RCC 7860 (cell line): ENCODE data around the gene NAP1L1.

Experiments
- DNase-seq: peaks from one replicate; pipeline ENCODE4 v3.0.0-alpha.2; 2015; ENCODE audit warnings: low spot score
- FAIRE-seq: peaks from 2 replicates; lab custom pipeline; 2012; peaks lifted over from hg19 to GRCh38; lab: Jason Lieb, UNC

NAP1L1 gene

DNA sequence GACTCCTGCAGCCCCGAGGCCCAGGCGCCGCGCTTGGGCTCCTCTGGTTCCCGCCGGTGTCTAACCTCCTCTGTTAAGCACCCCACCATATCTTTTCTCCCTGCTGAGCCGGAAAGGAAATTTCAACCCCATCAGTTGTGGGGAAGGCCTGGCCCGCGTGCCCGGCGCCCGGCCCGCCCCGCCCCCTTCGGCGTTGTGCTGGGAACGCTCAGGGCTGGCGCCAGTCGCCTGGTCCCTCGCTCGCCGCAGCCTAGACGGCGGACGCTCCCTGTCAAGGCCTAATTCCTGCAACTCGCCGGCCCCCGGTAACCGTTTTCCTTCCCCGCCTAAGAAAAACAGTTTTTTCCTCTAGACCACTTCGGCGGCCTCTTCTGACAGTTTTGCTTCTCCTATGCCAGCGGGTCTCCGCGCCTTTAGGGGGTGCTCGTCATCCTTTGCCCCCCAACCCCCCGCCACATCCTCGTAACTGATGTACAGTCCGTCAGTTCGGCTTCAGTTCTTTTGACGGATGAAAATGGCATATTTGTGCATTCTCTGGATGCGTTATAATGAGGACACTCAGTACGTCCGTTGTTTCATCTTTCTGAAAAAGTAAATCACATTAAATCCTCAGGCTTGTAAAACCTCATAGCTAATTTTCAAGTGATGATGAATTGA, 506 bp upstream of the NAP1L1 start:
- FAIRE-seq (no peak), DNase-seq (no peak)

DNA sequence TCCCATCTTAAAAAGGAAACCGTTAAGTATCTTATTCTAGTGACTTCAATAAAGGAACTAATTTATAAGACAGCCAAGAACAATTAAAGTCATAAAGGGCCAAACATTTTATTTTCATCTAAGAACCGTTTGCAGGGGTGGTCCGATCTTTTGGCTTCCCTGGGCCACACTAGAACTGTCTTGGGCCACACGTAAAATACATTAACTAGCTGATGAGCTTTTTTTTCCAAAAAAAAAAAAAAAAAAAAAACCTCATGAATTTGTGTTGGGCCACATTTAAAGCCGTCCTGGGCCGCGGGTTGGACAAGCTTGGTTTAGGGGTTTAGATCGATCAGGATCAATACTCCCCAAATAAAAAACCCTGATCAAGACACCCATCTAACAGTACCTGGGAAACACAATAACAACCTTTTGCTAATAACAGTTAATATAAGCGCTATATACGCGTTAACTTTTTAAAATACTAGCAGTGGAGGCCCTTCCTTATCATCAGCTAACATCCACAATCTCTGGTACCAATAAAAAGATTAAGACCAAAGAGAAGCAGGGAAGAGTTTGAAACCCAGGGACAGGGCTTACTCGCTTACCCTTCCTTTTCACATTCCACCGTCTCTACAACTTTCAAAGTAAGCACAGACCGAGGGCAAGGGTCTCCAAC, 1.1 kb downstream of the NAP1L1 start:
- no peak for DNase-seq
- no peak for FAIRE-seq

DNA sequence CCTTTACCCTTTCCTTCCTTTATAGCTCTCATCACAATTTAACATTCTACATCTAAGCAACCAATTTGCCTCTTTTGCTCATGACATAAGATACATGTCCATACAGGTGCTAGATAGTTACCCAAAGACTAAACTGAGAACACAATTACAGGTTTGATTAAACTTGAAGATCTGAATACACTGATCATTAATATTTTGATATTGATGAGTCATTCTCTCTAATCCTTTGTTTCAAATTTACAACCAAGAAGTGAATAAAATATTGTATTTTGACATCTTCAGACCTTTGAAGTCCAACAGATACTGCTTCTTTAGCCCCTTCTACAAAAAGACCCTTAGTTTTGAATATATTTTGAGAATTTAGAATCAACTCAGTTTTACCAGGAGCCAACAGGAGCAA, 2.6 kb downstream of the NAP1L1 start:
- DNase-seq (no peak), FAIRE-seq (no peak)

DNA sequence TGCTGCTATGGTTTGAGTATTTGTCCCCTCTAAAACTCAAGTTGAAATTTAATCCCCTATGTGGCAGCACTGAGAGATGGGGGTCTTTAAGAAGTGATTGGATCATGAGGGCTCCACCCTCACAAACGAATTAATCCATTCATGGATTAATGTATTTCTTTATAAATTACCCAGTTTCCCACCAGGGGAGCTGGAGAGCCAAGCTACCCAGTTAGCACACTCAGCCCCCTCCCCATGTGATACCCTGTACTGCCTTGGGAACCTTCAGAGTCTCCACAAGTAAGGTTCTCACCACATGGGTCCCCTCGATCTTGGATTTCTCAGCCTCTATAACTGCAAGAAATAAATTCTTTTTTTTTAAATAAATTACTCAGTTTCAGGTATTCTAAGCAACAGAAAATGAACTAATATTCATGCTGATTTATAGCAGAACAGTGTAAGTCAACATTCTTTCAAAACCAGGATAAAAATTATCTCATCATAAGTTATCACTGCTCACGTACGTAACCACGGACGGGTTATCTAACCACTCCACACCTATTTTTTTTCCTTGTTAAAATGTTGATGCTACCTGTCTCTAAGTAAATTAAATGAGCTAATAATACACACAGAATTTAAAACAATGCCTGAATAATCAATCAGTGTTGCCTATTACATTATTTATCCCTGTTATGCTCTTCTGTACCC, 3.6 kb downstream of the NAP1L1 start:
- FAIRE-seq (no peak), DNase-seq (no peak)

DNA sequence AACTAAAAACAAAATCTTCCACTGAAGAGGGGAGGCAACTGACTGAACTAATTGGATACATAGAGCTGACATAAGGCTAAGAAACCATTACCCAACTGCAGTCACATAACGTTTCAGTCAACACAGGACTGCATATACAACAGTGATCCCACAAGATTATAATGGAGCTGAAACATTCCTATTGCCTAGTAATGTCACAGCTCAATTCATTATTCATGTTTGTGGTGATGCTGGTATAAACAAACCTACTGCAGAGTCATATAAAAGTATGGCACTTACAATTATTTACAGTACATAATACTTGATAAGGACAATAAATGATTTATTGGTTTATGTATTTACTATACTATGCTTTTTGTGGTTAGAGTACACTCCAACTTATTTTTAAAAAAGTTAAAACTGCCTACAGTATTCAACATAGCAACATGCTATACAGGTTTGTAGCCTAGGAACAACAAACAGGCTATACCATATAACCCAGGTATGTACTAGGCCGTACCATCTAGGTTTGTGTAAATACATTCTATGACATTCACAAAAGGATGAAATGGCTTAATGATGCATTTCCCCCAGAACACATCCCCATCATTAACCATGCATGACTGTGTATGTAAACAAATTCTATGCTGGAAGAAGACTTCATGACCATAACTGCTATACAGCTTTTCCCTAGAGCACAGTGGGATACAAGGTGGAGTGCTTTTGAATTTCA, 4.3 kb downstream of the NAP1L1 start:
- DNase-seq (no peak), FAIRE-seq (no peak)

DNA sequence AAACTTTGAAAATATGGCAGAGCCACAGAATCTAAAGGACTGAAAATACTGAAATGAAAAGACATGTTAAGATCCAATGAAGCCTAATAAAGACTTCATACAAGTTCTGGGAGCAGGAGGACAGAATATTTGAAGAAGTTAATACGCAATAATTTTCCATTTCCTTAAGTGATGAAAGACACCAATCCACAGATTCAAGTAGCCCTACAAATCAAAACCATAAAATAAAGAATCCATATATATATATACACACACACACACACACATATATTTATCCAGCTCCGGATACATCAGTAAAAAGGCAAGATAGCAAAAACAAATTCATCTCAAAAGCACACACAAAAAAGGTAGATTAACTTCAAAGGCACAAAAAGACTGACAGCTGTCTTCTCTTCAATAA, 5.7 kb downstream of the NAP1L1 start:
- FAIRE-seq (no peak), DNase-seq (no peak)

DNA sequence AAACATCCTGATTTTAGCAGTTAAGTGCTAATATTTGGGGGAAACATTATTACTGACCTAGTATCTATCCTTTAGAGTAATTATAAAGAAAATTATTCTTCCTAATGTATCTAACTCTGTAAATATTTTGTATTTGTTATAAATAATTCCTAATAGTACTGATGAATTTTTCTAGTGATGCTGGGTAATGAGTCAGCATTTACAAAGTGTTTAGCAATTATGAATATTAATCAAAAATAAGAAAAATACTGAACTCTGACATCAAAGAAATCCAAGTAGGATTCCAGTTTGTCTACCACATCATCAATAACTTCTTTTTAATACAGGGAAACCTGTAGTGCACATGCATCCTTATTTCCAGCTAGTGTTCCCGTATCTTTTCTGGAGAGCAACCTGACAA, 9.0 kb downstream of the NAP1L1 start:
- FAIRE-seq (no peak), DNase-seq (no peak)

DNA sequence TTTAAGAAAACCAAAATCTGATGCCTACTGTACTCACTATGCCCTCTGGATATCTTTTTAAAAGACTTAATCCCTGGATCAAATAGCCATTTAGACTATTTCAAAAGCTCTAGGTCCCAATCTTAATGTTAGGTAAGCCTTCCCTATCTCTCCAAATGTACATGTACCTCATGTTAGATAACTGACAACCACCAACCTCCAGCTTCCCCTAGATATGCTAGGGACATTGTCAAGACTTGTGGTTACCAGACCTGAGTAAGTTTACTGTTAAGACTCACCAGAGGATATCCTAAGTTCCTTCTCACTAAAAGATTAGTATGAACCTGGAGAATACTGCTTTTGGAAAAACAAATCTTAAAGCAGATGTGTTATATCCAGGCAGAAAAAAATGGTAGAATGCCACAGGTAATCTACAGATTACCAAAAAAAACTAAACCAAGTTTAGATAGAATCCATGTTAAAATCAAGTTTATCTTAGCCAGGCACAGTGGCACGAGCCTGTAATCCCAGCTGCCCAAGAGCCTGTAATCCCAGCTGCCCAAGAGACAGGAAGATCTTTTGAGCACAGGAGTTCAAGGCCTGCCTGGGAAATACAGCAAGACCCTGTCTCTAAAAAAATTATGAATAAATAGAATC, 9.7 kb downstream of the NAP1L1 start:
- DNase-seq (no peak), FAIRE-seq (no peak)

DNA sequence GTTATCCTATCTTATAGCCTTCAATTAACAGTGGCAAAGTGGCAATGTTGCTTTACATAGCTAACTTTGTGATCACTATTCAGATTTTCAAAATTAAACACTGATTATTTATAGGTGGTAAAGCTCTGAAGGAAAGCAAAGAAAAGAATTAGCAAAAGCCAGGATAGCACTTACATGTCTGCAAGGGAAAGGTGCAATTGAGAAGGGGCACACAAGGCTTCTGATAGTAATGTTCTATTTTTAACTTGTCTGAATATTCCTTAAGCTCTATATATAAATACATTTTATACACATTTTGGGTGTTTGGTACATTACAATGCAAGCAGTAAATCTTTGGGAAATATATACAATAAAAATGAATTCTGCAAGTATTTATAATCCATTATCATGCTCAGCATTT, 10.9 kb downstream of the NAP1L1 start:
- no peak for FAIRE-seq

DNA sequence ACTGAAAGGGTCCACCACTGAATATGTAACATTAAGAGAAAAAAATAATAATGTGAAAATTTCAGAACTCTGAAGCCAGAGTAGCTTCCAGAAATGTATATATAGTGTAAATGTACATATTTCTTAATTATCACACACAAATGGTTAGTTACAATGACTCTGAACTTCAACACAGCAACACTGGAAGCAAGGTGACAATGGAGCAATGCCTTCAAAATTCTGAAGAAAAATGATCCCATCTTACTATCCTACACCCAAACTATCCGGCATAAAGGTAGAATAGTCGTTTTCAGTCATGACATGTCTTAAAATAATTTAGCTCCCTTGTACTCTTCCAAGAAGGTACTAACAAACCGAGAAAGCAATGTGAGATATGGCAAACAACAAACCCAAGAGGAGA, 11.9 kb downstream of the NAP1L1 start:
- no peak for DNase-seq
- no peak for FAIRE-seq

More for the DNA sequence above, 10.9 kb downstream of the NAP1L1 start:
- no peak for DNase-seq

DNA sequence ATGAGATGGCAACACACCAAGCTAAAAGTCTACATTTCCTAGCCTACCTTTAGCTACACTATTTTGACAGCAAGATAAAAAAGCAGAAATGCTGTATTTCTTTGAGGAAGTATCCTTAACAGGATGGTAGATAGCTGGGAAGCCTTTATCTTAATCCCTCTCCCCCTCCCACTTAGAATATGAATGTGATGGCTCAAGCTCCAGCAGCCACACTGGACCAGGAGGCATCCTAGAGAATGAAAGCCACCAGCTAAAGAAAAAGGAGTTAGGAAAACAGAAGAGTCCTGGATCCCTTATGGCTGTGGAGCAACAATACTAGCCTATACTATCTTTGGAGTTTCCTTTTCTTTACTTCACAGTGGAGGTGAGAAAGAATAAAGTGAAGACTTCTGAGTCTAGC, 15.1 kb downstream of the NAP1L1 start:
- no peak for FAIRE-seq
- no peak for DNase-seq

DNA sequence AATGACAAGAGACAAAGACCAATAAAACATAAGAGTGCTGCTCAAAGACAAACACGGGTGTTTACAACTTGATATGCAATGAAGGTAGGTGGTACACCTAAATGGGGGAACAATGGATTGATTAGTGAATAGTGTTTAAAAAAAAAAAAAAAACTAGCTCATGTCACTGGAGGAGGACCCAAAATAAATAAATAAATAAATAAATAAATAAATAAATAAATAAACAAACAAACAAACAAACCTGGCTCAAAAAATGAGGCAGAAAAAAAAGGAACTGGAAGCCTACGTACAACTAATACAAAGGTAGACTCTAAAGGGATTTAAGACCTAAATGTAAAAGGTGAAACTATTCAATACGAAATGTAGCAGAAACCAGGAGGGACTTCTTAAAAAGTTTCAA, 18.6 kb downstream of the NAP1L1 start:
- no peak for DNase-seq
- FAIRE-seq: no peak

DNA sequence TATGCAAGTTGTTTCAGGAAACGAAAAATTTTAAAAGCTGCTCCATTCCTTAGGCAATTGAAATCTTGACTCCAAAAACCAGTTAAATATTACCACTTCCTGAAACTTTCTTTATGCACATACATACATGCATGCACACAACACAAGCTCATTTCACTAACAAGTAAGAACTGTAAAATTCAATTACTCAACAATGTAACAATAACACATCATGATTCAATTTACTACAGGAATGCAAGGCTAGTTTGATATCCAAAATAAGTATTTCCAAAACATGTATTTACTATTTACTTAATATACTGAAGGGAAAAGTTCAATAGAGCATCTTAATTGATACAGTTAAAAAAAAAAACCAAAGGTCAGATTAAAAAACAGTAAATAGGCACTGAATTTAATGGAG, 19.6 kb downstream of the NAP1L1 start:
- DNase-seq (no peak), FAIRE-seq (no peak)

DNA sequence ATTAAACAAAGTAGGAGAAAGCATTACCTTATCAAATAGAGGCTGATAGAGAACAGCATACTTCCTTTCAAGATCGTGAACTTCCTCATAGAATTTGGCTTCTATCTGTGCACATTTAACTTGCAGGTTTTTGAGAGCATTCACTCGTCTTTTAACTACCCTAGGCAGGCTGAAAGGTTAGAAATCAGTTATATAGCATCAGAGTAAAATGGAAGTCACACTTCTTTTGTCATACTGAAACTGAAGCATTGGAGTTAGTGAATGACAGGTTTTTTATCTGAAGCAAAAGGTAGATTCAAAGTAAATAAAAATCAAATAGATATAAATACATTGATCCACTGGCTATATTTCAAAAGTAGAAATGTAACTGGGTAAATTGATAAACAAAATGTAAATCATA, 24.4 kb downstream of the NAP1L1 start:
- no peak for FAIRE-seq

DNA sequence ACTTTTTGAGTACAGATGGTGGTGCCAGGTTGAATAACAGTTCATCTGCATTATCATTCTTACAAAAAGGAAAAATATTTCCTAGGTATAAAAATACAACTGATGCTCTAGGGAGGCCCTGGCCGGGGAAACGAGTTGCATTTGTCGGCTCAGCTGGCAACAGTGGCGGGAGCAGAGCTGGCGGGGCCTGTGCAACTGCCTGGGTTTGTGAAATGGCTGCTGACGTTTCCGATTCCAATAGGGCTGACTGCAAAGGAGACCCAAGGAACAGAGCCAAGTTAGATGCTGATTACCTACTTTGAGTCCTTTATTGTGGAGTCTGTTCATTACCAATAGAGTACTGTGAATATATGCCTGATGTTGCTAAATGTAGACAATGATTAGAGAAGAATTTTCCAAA, 27.2 kb downstream of the NAP1L1 start:
- no peak for DNase-seq
- FAIRE-seq: no peak

More for the DNA sequence above, 24.4 kb downstream of the NAP1L1 start:
- DNase-seq: no peak

DNA sequence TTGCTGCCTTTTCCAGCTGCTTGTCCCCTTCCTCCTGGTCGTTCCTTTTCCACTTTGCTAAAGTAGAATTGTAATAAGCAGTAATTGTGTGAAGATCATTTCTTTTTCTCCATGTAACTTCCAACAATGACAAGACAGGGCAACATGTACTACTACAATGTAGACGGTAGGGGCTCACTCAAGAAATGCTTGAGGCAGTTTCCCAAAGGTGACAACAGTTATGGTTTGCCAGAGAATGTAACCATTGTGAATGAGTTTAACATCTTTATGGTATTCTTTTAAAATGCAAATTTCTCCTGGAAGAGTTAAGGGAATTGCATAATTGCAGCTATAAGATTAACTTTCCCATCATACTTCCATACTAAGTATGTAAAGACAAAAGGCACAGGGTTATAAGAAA, 29.1 kb downstream of the NAP1L1 start:
- no peak for DNase-seq
- no peak for FAIRE-seq

DNA sequence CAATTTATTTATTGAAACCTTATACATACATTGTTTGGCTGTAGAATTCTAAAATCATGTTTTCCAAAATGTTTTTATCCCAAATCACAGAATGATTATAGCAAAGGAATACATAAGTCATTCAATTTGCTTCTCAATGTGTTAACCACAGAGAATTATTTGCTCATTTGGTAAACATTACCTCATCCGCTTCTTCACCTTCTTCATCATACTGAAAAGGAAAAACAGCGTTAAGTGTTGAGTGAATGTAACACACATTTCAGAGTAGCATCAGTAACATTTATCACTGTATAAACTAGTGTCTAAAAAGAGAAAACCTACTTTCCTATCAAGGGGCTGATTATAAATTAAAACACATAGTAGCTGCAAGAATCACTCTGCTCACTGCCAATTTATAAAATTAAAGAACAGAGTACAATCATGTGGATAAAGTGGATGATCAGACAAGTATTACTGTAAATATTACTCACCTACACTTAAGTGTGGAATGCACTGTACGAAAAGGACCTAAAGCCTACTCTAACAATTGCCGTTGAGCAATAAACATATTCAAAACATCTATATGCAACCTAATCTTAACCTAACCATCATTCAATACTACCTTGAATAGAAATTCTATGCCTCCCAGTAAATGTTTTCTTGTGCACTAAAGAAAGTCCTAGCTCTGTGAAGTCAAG, 34.8 kb downstream of the NAP1L1 start:
- no peak for DNase-seq
- no peak for FAIRE-seq

DNA sequence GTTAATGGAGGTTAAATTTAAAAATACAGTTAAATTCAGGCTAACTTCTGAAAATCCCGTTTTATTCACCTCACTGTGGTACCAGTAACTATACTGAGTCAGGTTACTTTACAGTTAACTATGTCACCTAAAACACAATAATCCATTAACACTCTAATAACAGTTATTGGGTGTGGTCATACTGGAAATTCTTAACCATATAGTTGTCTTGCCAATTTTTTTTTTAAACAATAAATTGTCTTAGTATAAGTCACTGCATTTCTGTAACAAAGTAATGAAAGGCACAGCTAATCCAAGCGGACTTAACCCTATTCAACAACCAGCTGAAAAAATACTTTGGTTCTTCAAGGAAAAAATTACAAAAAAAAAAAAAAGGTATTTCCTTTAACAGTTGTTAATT, 36.7 kb downstream of the NAP1L1 start:
- FAIRE-seq (no peak), DNase-seq (no peak)

DNA sequence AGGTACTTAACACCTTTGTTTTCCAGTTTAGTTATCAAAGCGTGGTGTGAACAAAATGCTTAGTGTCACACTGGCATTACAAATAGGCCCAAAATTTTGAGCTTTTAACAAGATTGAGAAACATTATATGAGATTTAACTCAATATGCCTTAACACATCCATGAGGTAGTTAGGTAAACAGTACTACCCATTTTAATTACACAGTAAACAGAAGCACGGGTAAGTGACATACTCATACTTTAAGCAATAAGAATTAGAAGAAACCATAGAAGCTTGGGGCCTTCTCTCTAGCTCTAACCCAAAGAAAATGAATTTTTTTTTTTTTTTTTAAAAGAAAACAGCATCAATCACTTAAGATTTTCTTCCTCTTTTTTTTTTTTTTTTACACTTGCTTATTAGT, 37.4 kb downstream of the NAP1L1 start:
- DNase-seq (no peak), FAIRE-seq (no peak)

DNA sequence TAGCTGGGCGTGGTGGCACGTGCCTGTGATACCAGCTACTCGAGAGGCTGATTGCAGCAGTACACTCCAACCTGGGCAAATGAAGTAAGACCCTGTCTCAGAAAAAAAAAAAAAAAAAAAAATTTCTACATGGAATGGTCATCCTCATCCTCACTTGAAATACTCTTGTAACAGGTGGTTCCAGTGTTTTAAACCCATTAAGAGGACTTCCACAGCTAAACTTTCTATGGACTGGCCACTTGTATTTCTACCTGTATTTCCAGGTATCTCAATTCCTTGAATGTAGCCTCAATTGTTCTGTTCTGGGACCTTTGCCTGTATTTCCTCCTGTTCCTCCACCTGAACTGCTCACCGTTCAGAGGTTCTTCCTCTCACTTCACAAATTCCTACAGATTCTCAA, 41.1 kb downstream of the NAP1L1 start:
- FAIRE-seq (no peak), DNase-seq (no peak)

DNA sequence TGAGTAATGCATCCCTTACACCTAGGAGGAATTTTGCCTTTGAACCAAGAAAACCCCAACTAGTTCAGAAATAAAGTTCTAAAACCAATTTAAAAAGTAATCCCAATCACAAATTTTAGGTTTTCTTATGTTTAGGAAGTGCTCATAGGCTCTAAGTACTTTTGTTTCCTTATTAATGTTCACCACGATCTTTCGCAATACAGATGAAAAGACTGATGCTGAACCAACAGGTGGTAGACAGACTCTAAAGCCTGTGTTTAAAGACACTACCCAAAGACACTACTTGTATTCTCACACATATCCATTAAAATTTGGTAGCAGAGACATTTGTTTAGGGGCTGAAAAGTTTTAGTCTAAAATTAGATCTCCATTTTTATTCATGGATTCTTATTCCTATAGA, 42.3 kb downstream of the NAP1L1 start:
- no peak for FAIRE-seq
- DNase-seq: no peak
